Activated CD4-positive, alpha-beta T cell treated with anti-CD3 and anti-CD28 coated beads for 36 hours (primary cell): ENCODE data around the gene RPS6KC1. TPM values are rescaled to one million over a fixed set of nuclear protein-coding genes. Genes with fewer than 3 reads are reported as not detected.

ENCODE experiments used
- ATAC-seq: fragments of 200-7000 bp; cut with Tn5 transposase; one replicate; pipeline ENCODE4 v1.10.0; 2021; ENCODE audit warnings: mild to moderate bottlenecking, moderate library complexity
- CTCF ChIA-PET: fragments of 350-600 bp; sonication (Branson Sonifier 250); formaldehyde crosslinking; loops from one replicate; lab custom pipeline; 2021; ENCODE audit warnings: antibody characterized with exemption; lab: Charles Lee
- POLR2A ChIA-PET: fragments of 350-600 bp; sonication (Branson Sonifier 250); formaldehyde crosslinking; loops from one replicate; lab custom pipeline; 2021; ENCODE audit warnings: antibody characterized with exemption, inconsistent platforms; lab: Charles Lee
- DNase-seq: peaks from one replicate; pipeline ENCODE4 v3.0.0-alpha.2; 2020
- H3K27ac Mint-ChIP-seq: one replicate; pipeline ENCODE4 v1.8.0; 2021; ENCODE audit warnings: mixed read lengths
- H3K27me3 Mint-ChIP-seq: one replicate; pipeline ENCODE4 v1.8.0; 2021; ENCODE audit warnings: mixed read lengths
- H3K36me3 Mint-ChIP-seq: one replicate; pipeline ENCODE4 v1.8.0; 2021; ENCODE audit warnings: low read depth, mixed read lengths
- H3K4me1 Mint-ChIP-seq: one replicate; pipeline ENCODE4 v1.8.0; 2021; ENCODE audit warnings: mixed read lengths
- H3K4me3 Mint-ChIP-seq: one replicate; pipeline ENCODE4 v1.8.0; 2021; ENCODE audit warnings: mild to moderate bottlenecking, moderate library complexity, mixed read lengths
- H3K9me3 Mint-ChIP-seq: one replicate; pipeline ENCODE4 v1.8.0; 2021; ENCODE audit warnings: low read depth, mixed read lengths
- intact Hi-C, 2 experiments: fragments of 100-400 bp; cut with DNase I in 1 of 2; cut with micrococcal nuclease in 1 of 2; formaldehyde crosslinking; loops; one replicate each; pipeline versions ENCODE4 v1.14.2 to v1.15.1; 2022 to 2024; cut with DNase I, micrococcal nuclease
- total RNA-seq, 2 experiments: library from RNA; stranded (reverse); gene quantifications; one replicate each; pipeline ENCODE4 v1.2.3, GENCODE V29; 2021

RPS6KC1 gene
- total RNA-seq, 2 experiments from 2014 or later = 4.9 to 5.7 TPM

GRCh38 chr1:213227458-213227857 lies 176.4 kb downstream of the RPS6KC1 start:
- no peaks in the 10 kb centered on the region for H3K9me3 Mint-ChIP-seq
- H3K4me3 Mint-ChIP-seq = no peak overlapping the region
- DNase-seq = no peak
- no peaks in the 10 kb centered on the region for H3K36me3 Mint-ChIP-seq
- POLR2A ChIA-PET = no interaction called here
- CTCF ChIA-PET = no interaction called here
- peaks cover 2% of the 10 kb centered on the region for H3K4me1 Mint-ChIP-seq
- ATAC-seq = no peak
- H3K27me3 Mint-ChIP-seq = no peaks in the 10 kb centered on the region
- intact Hi-C loops = no loop called here
- H3K27ac Mint-ChIP-seq = no peak overlapping the region

GRCh38 chr1:213231795-213232231 lies 180.8 kb downstream of the RPS6KC1 start:
- Mint-ChIP-seq H3K27me3 (no peaks in the 10 kb centered on the region), H3K4me1 (peaks cover 2% of the 10 kb centered on the region), H3K27ac (no peak overlapping the region), H3K36me3 (peaks cover 4% of the 10 kb centered on the region), H3K4me3 (no peak overlapping the region), H3K9me3 (no peaks in the 10 kb centered on the region)
- ATAC-seq (no peak), DNase-seq (no peak)
- intact Hi-C loops = no loop called here
- POLR2A ChIA-PET = no interaction called here
- CTCF ChIA-PET = no interaction called here

GRCh38 chr1:213242883-213243282 lies 191.8 kb downstream of the RPS6KC1 start:
- Mint-ChIP-seq H3K36me3 (no peaks in the 10 kb centered on the region), H3K27me3 (no peaks in the 10 kb centered on the region), H3K4me3 (no peak overlapping the region), H3K4me1 (no peaks in the 10 kb centered on the region), H3K27ac (no peak overlapping the region), H3K9me3 (no peaks in the 10 kb centered on the region)
- intact Hi-C loops = loop anchor here (5.0 kb wide), 2 partner anchors 879 to 1089 kb away; no protein-coding TSS in a partner anchor
- ATAC-seq (no peak), DNase-seq (no peak)
- CTCF ChIA-PET = no interaction called here
- POLR2A ChIA-PET = no interaction called here

GRCh38 chr1:213244664-213245091 lies 193.6 kb downstream of the RPS6KC1 start:
- H3K9me3 Mint-ChIP-seq = no peaks in the 10 kb centered on the region

GRCh38 chr1:213245260-213245910 lies 194.3 kb downstream of the RPS6KC1 start:
- Mint-ChIP-seq H3K27me3 (no peaks in the 10 kb centered on the region), H3K9me3 (no peaks in the 10 kb centered on the region), H3K4me3 (no peak overlapping the region), H3K27ac (no peak overlapping the region), H3K4me1 (no peaks in the 10 kb centered on the region), H3K36me3 (no peaks in the 10 kb centered on the region)
- ATAC-seq (no peak), DNase-seq (no peak)
- ChIA-PET CTCF (interaction anchor here (0.6 to 1.1 kb wide), 2 partner anchors 24 to 203 kb away, joined by 3 to 4 read pairs; no protein-coding TSS in a partner anchor), POLR2A (no interaction called here)
- intact Hi-C loops = loop anchor here in 1 of 2 experiments (2.0 to 5.0 kb wide), 2 partner anchors 123 to 877 kb away; no protein-coding TSS in a partner anchor

More at GRCh38 chr1:213244664-213245091, 193.6 kb downstream of the RPS6KC1 start:
- Mint-ChIP-seq H3K27ac (no peak overlapping the region), H3K27me3 (no peaks in the 10 kb centered on the region), H3K4me1 (no peaks in the 10 kb centered on the region), H3K4me3 (no peak overlapping the region), H3K36me3 (no peaks in the 10 kb centered on the region)
- intact Hi-C loops = loop anchor here (2.0 to 5.0 kb wide), 4 partner anchors 122 to 1088 kb away; no protein-coding TSS in a partner anchor
- no peak for ATAC-seq
- peak; percentile 36 for DNase-seq
- ChIA-PET CTCF (interaction anchor here (0.6 to 1.1 kb wide), 2 partner anchors 25 to 204 kb away, joined by 3 to 4 read pairs; no protein-coding TSS in a partner anchor), POLR2A (no interaction called here)

- ChIA-PET CTCF (no interaction called here), POLR2A (no interaction called here)
- DNase-seq = no peak
- ATAC-seq = no peak
- H3K9me3 Mint-ChIP-seq = no peaks in the 10 kb centered on the region
- no peak overlapping the region for H3K4me3 Mint-ChIP-seq
- no peaks in the 10 kb centered on the region for H3K36me3 Mint-ChIP-seq
- no peak overlapping the region for H3K27ac Mint-ChIP-seq
- no peaks in the 10 kb centered on the region for H3K4me1 Mint-ChIP-seq
- no peaks in the 10 kb centered on the region for H3K27me3 Mint-ChIP-seq
- intact Hi-C loops = loop anchor here in 1 of 2 experiments (5.0 kb wide), 1 partner anchor 125 kb away; no protein-coding TSS in a partner anchor
Observed at GRCh38 chr1:213247038-213247437, 196.0 kb downstream of the RPS6KC1 start.

- intact Hi-C loops = loop anchor here in 1 of 2 experiments (5.0 kb wide), 1 partner anchor 127 kb away; no protein-coding TSS in a partner anchor
- Mint-ChIP-seq H3K36me3 (no peaks in the 10 kb centered on the region), H3K9me3 (no peaks in the 10 kb centered on the region), H3K4me3 (no peak overlapping the region), H3K27me3 (no peaks in the 10 kb centered on the region), H3K4me1 (no peaks in the 10 kb centered on the region), H3K27ac (no peak overlapping the region)
- no peak for ATAC-seq
- ChIA-PET POLR2A (no interaction called here), CTCF (interaction anchor here (1.9 kb wide), 1 partner anchor 9 kb away, joined by 6 read pairs; no protein-coding TSS in a partner anchor)
- DNase-seq = no peak
Observed at GRCh38 chr1:213249395-213249794, 198.4 kb downstream of the RPS6KC1 start.

GRCh38 chr1:213250041-213250440 lies 199.0 kb downstream of the RPS6KC1 start:
- H3K9me3 Mint-ChIP-seq = no peaks in the 10 kb centered on the region
- POLR2A ChIA-PET = no interaction called here
- no peaks in the 10 kb centered on the region for H3K27me3 Mint-ChIP-seq
- no peaks in the 10 kb centered on the region for H3K36me3 Mint-ChIP-seq
- CTCF ChIA-PET = interaction anchor here (1.9 kb wide), 1 partner anchor 9 kb away, joined by 6 read pairs; no protein-coding TSS in a partner anchor
- no peak for DNase-seq
- no peaks in the 10 kb centered on the region for H3K4me1 Mint-ChIP-seq
- H3K27ac Mint-ChIP-seq = no peak overlapping the region
- no peak overlapping the region for H3K4me3 Mint-ChIP-seq
- no peak for ATAC-seq
- intact Hi-C loops = no loop called here

GRCh38 chr1:213250446-213250845 lies 199.4 kb downstream of the RPS6KC1 start:
- CTCF ChIA-PET = interaction anchor here (0.7 to 1.9 kb wide), 2 partner anchors 10 to 74 kb away, joined by 3 to 6 read pairs; no protein-coding TSS in a partner anchor
- H3K36me3 Mint-ChIP-seq = no peaks in the 10 kb centered on the region
- no peak overlapping the region for H3K4me3 Mint-ChIP-seq
- DNase-seq (no peak), ATAC-seq (no peak)
- intact Hi-C loops = no loop called here
- H3K27ac Mint-ChIP-seq = no peak overlapping the region
- no peaks in the 10 kb centered on the region for H3K4me1 Mint-ChIP-seq
- H3K27me3 Mint-ChIP-seq = no peaks in the 10 kb centered on the region
- no peaks in the 10 kb centered on the region for H3K9me3 Mint-ChIP-seq
- POLR2A ChIA-PET = no interaction called here

GRCh38 chr1:213251972-213252371 lies 200.9 kb downstream of the RPS6KC1 start:
- ChIA-PET POLR2A (no interaction called here), CTCF (interaction anchor here (0.6 to 1.0 kb wide), 3 partner anchors 10 to 1077 kb away, joined by 3 to 5 read pairs (median 4); no protein-coding TSS in a partner anchor)
- no peak overlapping the region for H3K4me3 Mint-ChIP-seq
- no peaks in the 10 kb centered on the region for H3K36me3 Mint-ChIP-seq
- no peaks in the 10 kb centered on the region for H3K27me3 Mint-ChIP-seq
- H3K4me1 Mint-ChIP-seq = no peaks in the 10 kb centered on the region
- H3K27ac Mint-ChIP-seq = no peak overlapping the region
- no peaks in the 10 kb centered on the region for H3K9me3 Mint-ChIP-seq
- no peak for DNase-seq
- no peak for ATAC-seq
- intact Hi-C loops = no loop called here

- no peak for ATAC-seq
- Mint-ChIP-seq H3K4me3 (no peak overlapping the region), H3K9me3 (no peaks in the 10 kb centered on the region), H3K27me3 (no peaks in the 10 kb centered on the region), H3K36me3 (peaks cover 6% of the 10 kb centered on the region), H3K4me1 (no peaks in the 10 kb centered on the region), H3K27ac (no peak overlapping the region)
- CTCF ChIA-PET = no interaction called here
- DNase-seq = no peak
- POLR2A ChIA-PET = no interaction called here
- intact Hi-C loops = no loop called here
Observed at GRCh38 chr1:213256438-213257087, 205.5 kb downstream of the RPS6KC1 start.
